ENCODE measurements around the gene COMP.

COMP gene

GRCh38 chr19:18763674-18764590 lies 27.2 kb downstream of the COMP start:
- no peak overlapping the region for H3K27ac Mint-ChIP-seq
- no peaks in the 10 kb centered on the region for H3K9me3 Mint-ChIP-seq
- no peaks in the 10 kb centered on the region for H3K4me1 Mint-ChIP-seq (ENCODE audit: low read depth)
- H3K27me3 Mint-ChIP-seq (ENCODE audit: low read depth) = no peaks in the 10 kb centered on the region
- no peak for DNase-seq (ENCODE audit: low spot score)
- H3K36me3 Mint-ChIP-seq (ENCODE audit: low read depth) = no peaks in the 10 kb centered on the region
- H3K4me3 Mint-ChIP-seq = no peak overlapping the region

- no peak for DNase-seq (ENCODE audit: low spot score)
- Mint-ChIP-seq H3K27ac (no peak overlapping the region), H3K36me3 (ENCODE audit: low read depth) (no peaks in the 10 kb centered on the region), H3K4me3 (no peak overlapping the region), H3K4me1 (ENCODE audit: low read depth) (no peaks in the 10 kb centered on the region), H3K27me3 (ENCODE audit: low read depth) (no peaks in the 10 kb centered on the region), H3K9me3 (no peaks in the 10 kb centered on the region)
Measured at GRCh38 chr19:18762125-18763023, 28.7 kb downstream of the COMP start.

GRCh38 chr19:18761531-18762110 lies 29.5 kb downstream of the COMP start:
- no peak overlapping the region for H3K27ac Mint-ChIP-seq
- H3K36me3 Mint-ChIP-seq (ENCODE audit: low read depth) = no peaks in the 10 kb centered on the region
- no peak for DNase-seq (ENCODE audit: low spot score)
- H3K4me1 Mint-ChIP-seq (ENCODE audit: low read depth) = no peaks in the 10 kb centered on the region
- H3K4me3 Mint-ChIP-seq = no peak overlapping the region
- no peaks in the 10 kb centered on the region for H3K9me3 Mint-ChIP-seq
- H3K27me3 Mint-ChIP-seq (ENCODE audit: low read depth) = no peaks in the 10 kb centered on the region

- DNase-seq (ENCODE audit: low spot score) = no peak
- H3K9me3 Mint-ChIP-seq = no peaks in the 10 kb centered on the region
- no peak overlapping the region for H3K4me3 Mint-ChIP-seq
- H3K36me3 Mint-ChIP-seq (ENCODE audit: low read depth) = no peaks in the 10 kb centered on the region
- H3K27me3 Mint-ChIP-seq (ENCODE audit: low read depth) = no peaks in the 10 kb centered on the region
- no peak overlapping the region for H3K27ac Mint-ChIP-seq
- no peaks in the 10 kb centered on the region for H3K4me1 Mint-ChIP-seq (ENCODE audit: low read depth)
Measured at GRCh38 chr19:18760440-18761383, 30.4 kb downstream of the COMP start.

- H3K4me3 Mint-ChIP-seq = no peak overlapping the region
- H3K27ac Mint-ChIP-seq = no peak overlapping the region
Measured at GRCh38 chr19:18759995-18760426, 31.1 kb downstream of the COMP start.

GRCh38 chr19:18759304-18759994 lies 31.7 kb downstream of the COMP start:
- Mint-ChIP-seq H3K27ac (no peak overlapping the region), H3K4me1 (ENCODE audit: low read depth) (no peaks in the 10 kb centered on the region), H3K9me3 (no peaks in the 10 kb centered on the region), H3K36me3 (ENCODE audit: low read depth) (no peaks in the 10 kb centered on the region), H3K27me3 (ENCODE audit: low read depth) (no peaks in the 10 kb centered on the region), H3K4me3 (no peak overlapping the region)
- no peak for DNase-seq (ENCODE audit: low spot score)

More at GRCh38 chr19:18759995-18760426, 31.1 kb downstream of the COMP start:
- Mint-ChIP-seq H3K9me3 (no peaks in the 10 kb centered on the region), H3K27me3 (ENCODE audit: low read depth) (no peaks in the 10 kb centered on the region), H3K36me3 (ENCODE audit: low read depth) (no peaks in the 10 kb centered on the region), H3K4me1 (ENCODE audit: low read depth) (no peaks in the 10 kb centered on the region)
- DNase-seq (ENCODE audit: low spot score) = no peak

- no peaks in the 10 kb centered on the region for H3K27me3 Mint-ChIP-seq (ENCODE audit: low read depth)
- no peak overlapping the region for H3K27ac Mint-ChIP-seq
- H3K36me3 Mint-ChIP-seq (ENCODE audit: low read depth) = peaks cover 1% of the 10 kb centered on the region
- H3K9me3 Mint-ChIP-seq = no peaks in the 10 kb centered on the region
- no peaks in the 10 kb centered on the region for H3K4me1 Mint-ChIP-seq (ENCODE audit: low read depth)
- H3K4me3 Mint-ChIP-seq = no peak overlapping the region
- DNase-seq (ENCODE audit: low spot score) = no peak
Measured at GRCh38 chr19:18756896-18757295, 34.2 kb downstream of the COMP start.

GRCh38 chr19:18754501-18754900 lies 36.6 kb downstream of the COMP start:
- peaks cover 1% of the 10 kb centered on the region for H3K36me3 Mint-ChIP-seq (ENCODE audit: low read depth)
- H3K4me3 Mint-ChIP-seq = no peak overlapping the region
- no peaks in the 10 kb centered on the region for H3K4me1 Mint-ChIP-seq (ENCODE audit: low read depth)
- H3K27ac Mint-ChIP-seq = no peak overlapping the region
- no peaks in the 10 kb centered on the region for H3K27me3 Mint-ChIP-seq (ENCODE audit: low read depth)
- no peaks in the 10 kb centered on the region for H3K9me3 Mint-ChIP-seq
- no peak for DNase-seq (ENCODE audit: low spot score)

- no peaks in the 10 kb centered on the region for H3K27me3 Mint-ChIP-seq (ENCODE audit: low read depth)
- H3K4me3 Mint-ChIP-seq = no peak overlapping the region
- H3K4me1 Mint-ChIP-seq (ENCODE audit: low read depth) = no peaks in the 10 kb centered on the region
- DNase-seq (ENCODE audit: low spot score) = no peak
- H3K36me3 Mint-ChIP-seq (ENCODE audit: low read depth) = peaks cover 1% of the 10 kb centered on the region
- H3K9me3 Mint-ChIP-seq = no peaks in the 10 kb centered on the region
- no peak overlapping the region for H3K27ac Mint-ChIP-seq
Measured at GRCh38 chr19:18751571-18751970, 39.5 kb downstream of the COMP start.

- Mint-ChIP-seq H3K4me1 (ENCODE audit: low read depth) (no peaks in the 10 kb centered on the region), H3K36me3 (ENCODE audit: low read depth) (peaks cover 1% of the 10 kb centered on the region), H3K27me3 (ENCODE audit: low read depth) (no peaks in the 10 kb centered on the region), H3K9me3 (no peaks in the 10 kb centered on the region), H3K27ac (no peak overlapping the region), H3K4me3 (no peak overlapping the region)
- DNase-seq (ENCODE audit: low spot score) = no peak
Measured at GRCh38 chr19:18750295-18750970, 40.7 kb downstream of the COMP start.

- Mint-ChIP-seq H3K4me1 (ENCODE audit: low read depth) (no peaks in the 10 kb centered on the region), H3K9me3 (no peaks in the 10 kb centered on the region)
Measured at GRCh38 chr19:18749362-18750231, 41.5 kb downstream of the COMP start.

More at GRCh38 chr19:18749362-18750231, 41.5 kb downstream of the COMP start:
- no peak for DNase-seq (ENCODE audit: low spot score)
- H3K36me3 Mint-ChIP-seq (ENCODE audit: low read depth) = peaks cover 1% of the 10 kb centered on the region
- H3K27me3 Mint-ChIP-seq (ENCODE audit: low read depth) = no peaks in the 10 kb centered on the region
- H3K27ac Mint-ChIP-seq = no peak overlapping the region
- H3K4me3 Mint-ChIP-seq = no peak overlapping the region
